ENCODE data around the gene HASPIN. TPM values are rescaled to one million over a fixed set of nuclear protein-coding genes. Genes with fewer than 3 reads are reported as not detected.
"Not testable (repeated sequence)": the region's sequence is repeated elsewhere in the genome, so short reads cannot be mapped to it uniquely, and the experiment has no call there.

Gene HASPIN
- polyA plus RNA-seq, 10 donors = 4.1 to 7.2 (median 5.7) TPM

GRCh38 chr17:3695129-3695722, 28.5 kb upstream of the HASPIN start:
- DNase-seq = peak; percentile 45 to 64 (median 57)

- DNase-seq = peak in 2 of 3 donors; percentile 33 to 47
Observed at GRCh38 chr17:3695723-3696411, 27.8 kb upstream of the HASPIN start, which contains the start of gene P2RX5. Gene P2RX5 (minus strand): TSS chr17:3696155. CDS start chr17:3696005, 150 bp downstream.

DNA sequence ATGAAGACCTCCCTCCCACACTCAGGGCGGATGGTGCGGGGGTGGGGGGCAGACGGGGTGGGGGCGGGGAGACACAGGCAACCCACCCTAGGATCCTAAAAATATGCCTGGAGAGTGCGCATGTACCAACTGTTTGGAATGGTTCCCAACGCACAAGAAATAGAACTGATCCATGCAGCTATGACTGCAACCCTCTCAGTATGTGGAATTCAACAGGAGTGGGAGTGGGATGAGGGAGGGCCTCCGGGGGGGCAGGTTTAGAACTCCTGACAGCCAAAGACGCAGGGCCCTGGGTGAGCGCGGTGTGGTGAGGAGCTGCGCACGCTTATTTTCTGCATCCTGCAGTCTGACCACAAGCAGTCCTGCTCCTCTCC, 26.6 kb upstream of the HASPIN start:
- peak; percentile 28 to 59 (median 48) for DNase-seq

DNA sequence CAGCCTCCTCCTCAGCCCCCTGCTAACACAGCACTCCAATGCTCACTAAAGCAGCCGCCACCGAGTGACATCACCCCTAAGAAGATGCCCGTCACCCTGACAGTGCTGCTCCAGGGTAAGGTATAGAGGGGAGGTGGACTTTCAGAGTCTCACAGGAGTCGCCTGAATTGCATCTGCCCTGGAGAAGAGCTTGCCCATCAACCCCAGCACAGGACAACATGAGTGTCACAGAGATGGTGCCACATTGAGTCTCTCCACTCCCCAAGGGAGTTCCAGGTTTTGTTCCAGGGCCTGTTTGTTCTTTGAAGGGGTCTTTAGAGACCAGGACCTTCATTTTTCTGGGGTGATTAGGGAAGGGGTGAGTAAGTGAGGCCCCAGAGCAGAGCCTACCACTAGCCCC, 25.6 kb upstream of the HASPIN start:
- no peak for DNase-seq

DNA sequence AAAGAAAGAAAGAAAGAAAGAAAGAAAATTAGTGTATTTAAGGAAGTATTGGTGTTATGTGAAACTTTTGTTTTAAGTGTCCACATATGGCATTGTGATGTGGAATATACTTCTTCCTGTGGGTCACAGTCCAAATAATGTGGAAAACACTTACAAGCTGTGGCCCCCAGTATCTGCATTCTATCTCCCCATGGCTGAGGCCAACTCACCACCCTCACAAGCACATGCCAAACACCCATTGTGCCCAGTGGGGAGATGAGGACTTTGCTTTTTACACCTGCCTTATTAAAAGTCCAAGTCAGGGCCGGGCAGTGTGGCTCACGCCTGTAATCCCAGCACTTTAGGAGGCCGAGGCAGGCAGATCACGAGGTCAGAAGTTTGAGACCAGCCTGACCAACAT, 23.8 kb upstream of the HASPIN start:
- no peak for DNase-seq

GRCh38 chr17:3702041-3702539, 21.6 kb upstream of the HASPIN start:
- not testable (repeated sequence) for DNase-seq

DNA sequence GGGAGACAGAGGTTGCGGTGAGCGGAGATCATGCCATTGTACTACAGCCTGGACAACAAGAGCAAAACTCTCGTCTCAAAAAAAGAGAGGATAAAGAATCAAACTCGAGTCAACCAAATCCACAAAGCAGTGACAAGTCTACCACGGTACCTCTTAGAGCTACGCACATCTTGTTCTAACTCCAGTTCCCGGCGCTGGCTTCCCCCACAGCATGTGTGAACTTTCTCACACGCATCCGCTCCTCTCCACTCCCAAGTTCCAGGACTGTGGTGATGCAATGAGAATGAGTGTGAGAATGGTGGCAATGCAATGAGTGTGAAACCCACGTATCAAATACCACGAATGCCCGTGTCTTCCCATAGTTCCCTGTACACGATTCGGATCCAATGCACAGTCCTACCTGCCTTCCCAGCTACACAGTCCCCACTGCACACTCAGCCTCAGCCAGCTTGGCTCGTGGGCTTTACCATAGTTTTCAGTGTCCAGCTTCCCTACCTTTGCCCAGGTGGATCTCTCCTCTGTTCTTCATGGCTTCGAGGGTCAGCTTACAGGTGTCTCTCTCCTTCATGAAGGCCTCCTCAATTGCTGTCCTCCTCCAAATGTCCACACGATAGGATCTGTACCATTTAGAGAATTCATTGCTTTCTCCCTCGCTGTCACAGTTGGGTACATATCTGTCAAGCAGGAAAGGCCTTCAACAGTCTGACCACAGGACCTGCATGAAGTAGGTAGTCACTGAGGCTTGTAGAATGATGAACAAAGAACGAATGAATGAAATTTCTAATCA, 18.6 kb upstream of the HASPIN start:
- DNase-seq = no peak

GRCh38 chr17:3705718-3705984, 18.1 kb upstream of the HASPIN start:
- not testable (repeated sequence) for DNase-seq

DNA sequence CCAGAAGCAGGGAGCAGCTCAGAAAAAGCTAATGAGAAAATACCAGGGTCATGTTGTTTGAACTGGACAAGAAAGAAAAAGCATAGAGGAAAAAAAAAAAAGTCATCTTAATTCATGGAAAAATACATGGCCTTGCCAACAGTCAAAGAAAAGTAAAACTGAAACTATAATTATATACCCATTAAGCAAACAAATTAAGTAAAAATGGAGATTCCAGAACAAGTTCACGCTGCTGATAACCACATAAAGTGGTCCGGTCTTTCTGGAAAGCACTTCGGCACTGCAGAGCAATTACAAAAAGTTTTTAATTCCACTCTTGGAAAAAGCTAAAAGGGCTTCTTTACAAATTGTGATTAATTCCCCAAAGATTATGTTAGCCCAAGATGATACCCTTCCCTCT, 15.3 kb upstream of the HASPIN start:
- DNase-seq = no peak

DNA sequence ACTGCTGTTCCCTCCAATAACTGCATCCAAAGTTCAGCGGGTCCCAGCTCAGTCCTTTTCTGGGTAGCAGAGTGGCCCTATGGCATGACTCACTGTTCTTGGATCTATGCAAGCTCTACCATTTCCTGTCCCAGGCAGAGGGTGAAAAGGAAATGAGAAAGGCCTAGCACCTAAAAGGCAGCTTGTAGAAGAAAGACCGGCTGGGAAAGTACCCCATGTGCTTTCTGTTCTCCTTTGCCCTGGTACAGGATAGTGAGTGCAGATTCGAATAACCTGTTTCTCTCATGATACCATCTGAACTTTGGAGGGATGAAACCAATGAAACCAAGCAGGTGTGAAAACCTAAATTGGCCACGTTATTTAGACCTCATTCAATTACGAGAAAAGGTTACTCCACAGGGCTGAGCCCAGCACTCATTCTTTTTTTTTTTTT, 12.7 kb upstream of the HASPIN start:
- DNase-seq = no peak

DNA sequence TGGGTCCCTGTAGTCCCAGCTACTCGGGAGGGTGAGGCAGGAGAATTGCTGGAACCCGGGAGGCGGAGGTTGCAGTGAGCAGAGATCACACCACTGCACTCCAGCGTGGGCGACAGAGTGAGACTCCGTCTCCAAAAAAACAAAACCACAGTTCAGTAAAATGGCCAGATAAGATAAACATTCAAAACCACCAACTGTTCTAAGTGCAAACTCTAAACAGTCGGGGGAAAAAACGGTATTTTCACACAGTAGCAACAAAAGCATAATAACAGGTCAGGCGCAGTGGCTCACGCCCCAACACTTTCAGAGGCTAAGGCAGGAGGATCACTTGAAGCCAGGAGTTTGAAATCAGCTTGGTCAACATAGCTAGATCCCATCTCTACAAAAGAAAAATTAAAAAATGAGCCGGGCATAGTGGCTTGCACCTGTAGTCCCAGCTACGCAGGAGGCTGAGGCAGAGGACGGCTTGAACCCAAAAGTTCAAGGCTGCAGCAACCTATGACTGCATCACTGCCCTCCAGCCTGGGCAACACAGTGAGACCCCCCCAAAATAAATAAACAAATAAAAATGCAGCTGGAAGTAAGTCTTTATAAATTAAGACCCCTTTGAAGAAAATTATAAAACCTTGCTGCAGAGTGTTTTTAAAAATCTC, 10.8 kb upstream of the HASPIN start:
- no peak for DNase-seq

DNA sequence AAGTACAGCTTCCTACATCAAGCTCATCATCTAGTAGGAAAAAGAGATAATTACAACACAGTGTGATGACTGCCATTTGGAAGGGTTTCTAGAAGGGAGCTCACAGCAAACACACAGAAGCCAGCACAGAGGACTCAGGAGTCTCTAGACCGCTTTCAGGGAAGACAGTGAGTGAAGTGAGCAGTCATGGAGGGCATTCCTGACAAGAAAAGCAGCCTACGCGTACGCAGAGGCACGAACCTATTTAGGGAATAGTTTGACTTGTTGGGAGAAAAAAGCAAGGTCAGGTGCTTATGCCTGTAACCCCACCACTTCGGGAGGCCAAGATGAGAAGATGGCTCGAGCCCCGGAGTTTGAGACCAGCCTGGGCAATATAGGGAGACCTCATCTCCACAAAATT, 8.4 kb upstream of the HASPIN start:
- DNase-seq = no peak

DNA sequence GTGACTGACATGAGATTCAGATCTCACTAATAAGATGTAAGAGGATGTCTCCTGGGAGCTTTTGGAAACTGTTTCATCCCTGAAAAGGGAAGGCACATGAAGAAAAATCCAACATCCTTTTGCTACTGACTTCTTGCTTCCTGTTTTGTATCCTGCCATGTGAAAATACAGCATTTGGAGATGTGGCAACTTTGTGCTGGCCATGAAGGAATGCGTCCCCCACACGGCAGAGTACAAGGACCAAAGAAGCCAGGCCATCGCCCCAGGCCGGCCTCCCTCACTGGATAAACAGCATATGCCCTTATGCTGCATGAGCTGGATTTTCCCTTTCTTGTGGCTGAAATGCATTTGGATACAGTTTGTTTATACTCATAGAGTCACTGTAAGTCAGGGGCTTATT, 5.5 kb upstream of the HASPIN start:
- no peak for DNase-seq

GRCh38 chr17:3719265-3719664, 4.4 kb upstream of the HASPIN start:
- DNase-seq = no peak

DNA sequence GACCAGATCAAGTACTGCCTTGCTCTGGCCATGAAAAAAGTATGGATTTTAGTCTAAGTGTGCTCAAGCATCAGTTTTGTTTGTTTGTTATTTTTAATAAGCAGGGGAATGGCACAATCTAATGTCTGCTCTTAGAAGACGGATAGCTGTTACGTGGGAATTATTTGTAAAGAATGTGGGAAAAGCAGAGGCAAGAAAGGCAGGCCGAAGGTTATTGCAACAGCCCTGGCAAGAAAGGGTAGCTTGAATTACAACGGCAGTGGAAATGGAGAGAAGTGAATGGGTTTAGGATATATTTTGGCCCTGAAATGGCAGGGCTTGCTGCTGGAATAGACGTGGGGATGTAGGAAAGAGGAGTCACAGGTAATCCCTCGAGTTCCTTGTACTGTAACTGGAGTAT, 987 bp upstream of the HASPIN start:
- DNase-seq = no peak

- peak in 1 of 3 donors; percentile 23 for DNase-seq
Observed at GRCh38 chr17:3723188-3723555, 531 bp upstream of the HASPIN start.

DNA sequence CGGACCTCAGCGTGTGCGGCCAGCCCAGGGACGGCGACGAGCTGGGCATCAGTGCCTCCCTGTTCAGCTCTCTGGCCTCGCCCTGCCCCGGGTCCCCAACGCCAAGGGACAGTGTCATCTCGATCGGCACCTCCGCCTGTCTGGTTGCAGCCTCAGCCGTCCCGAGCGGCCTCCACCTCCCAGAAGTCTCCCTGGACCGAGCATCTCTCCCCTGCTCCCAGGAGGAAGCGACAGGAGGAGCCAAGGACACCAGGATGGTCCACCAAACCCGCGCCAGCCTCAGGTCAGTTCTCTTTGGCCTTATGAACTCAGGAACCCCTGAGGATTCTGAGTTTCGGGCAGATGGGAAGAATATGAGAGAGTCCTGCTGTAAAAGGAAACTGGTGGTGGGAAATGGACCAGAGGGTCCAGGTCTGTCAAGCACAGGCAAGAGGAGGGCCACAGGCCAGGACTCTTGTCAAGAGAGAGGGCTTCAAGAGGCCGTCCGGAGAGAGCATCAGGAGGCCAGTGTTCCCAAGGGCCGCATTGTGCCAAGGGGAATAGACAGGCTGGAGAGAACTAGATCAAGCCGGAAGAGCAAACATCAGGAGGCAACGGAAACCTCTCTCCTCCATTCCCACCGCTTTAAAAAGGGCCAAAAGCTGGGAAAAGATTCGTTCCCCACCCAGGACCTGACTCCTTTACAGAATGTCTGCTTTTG, 825 bp downstream of the HASPIN start:
- no peak for DNase-seq

DNA sequence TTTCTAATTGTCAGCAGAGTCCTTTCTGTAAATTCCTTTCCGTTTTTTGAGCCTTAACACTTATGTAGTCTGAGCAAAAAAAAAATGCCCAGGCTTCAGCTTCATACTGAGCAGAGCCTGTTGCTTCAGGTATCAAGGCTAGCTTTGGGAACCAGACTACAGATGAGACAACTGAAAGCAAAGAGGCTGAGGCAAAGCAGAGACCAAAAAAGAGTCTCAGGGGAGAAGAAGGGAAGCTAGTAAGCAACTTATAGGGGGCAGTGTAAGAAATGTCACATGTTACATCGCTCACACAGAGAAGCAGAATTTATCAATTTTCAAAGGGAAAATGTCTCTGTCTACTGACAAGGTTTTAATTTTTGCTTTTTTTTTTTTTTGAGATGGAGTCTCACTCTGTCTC, 3.3 kb downstream of the HASPIN start:
- DNase-seq = no peak

GRCh38 chr17:3728099-3728498, 4.4 kb downstream of the HASPIN start:
- DNase-seq = not testable (repeated sequence)

DNA sequence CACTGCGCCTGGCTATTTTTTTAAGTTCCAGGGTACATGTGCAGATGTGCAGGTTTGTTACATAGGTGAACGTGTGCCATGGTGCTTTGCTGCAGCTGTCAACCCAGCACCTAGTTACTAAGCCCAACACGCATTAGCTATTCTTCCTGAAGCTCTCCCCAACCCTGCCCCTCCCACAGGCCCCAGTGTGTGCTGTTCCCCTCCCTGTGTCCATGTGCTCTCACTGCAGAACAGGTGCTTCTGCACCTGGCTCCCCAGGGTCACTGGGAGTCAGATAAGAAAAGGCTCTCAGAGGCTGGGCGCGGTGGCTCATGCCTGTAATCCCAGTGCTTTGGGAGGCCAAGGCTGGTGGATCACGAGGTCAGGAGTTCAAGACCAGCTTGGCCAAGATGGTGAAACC, 6.2 kb downstream of the HASPIN start:
- DNase-seq = no peak

DNA sequence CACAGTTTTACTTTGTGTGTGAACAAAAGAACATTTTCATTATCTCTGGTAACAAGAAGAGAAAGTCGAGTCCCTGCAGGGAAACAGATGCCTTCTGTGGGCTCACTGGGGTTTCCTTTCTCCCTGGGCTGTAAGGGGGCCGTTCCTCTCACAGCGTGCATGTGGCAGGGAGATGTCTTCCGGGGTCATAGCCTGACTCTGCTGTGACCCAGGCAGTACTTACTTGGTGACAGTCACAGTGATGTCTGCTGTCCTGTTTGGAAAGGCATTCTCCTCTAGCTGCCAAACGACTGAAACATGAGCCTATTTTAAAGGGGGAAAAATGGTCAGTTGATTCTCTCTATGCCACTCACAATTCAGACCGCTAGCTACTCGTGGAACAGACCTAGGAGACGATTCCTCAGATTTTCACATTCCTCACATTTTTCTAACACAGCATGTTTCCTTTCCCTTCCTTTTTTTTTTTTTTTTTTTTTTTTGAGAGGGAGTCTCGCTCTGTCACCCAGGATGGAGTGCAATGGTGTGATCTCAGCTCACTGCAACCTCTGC, 7.3 kb downstream of the HASPIN start:
- DNase-seq = peak in 1 of 3 donors; percentile 31

GRCh38 chr17:3732210-3732621, 8.5 kb downstream of the HASPIN start:
- no peak for DNase-seq

All from muscle of back (tissue), 11 donors.